ENCODE results near the gene TRAPPC2.
"Not testable (repeated sequence)": the region's sequence is repeated elsewhere in the genome, so short reads cannot be mapped to it uniquely, and the experiment has no call there.

Gene TRAPPC2

GRCh38 chrX:13747836-13748235 lies 13.4 kb upstream of the TRAPPC2 start:
- peak; percentile 39 for DNase-seq (ENCODE audit: low spot score)

- DNase-seq (ENCODE audit: low spot score) = no peak
Measured at GRCh38 chrX:13742397-13743176, 8.2 kb upstream of the TRAPPC2 start.

DNA sequence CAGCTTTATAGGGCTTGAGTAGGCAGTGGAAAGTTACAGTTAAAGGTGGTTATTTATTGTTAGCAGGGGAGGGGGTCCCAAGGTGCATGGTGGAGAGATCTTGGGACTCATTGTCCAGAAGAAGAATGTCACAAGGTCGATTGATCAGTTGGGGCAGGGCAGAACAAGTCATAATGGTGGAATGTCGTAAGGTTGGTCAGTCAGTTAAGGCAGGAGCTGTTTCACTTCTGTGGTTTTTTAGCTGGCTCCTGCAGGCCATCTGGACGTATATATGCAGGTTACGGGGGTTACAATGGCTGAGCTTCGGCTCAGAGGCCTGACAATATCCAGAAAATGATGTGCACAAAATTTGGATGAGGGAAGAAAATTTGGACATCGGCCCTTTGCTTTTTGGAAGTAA lies 7.3 kb upstream of the TRAPPC2 start:
- no peak for DNase-seq (ENCODE audit: low spot score)

DNA sequence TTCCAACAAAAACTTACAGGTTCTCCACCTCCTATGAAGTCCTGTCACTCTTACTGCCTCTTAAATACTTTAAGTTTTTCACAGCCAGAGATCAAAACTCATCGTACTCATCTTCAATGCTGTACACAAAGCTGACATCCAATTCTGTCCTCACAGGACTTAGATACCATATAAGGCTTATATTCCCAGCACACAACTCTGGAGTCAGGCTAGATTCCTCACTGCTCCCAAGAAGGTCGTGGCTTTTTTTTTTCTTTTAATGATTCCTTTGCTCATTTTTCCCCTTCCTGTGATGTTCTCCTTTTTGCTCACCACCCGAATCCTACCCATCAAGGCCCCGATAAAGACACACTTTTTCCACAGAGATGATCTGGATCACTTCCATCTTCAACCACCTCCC lies 914 bp downstream of the TRAPPC2 start:
- no peak for DNase-seq (ENCODE audit: low spot score)

- DNase-seq (ENCODE audit: low spot score) = no peak
Measured at GRCh38 chrX:13732246-13733067, 2.0 kb downstream of the TRAPPC2 start.

DNA sequence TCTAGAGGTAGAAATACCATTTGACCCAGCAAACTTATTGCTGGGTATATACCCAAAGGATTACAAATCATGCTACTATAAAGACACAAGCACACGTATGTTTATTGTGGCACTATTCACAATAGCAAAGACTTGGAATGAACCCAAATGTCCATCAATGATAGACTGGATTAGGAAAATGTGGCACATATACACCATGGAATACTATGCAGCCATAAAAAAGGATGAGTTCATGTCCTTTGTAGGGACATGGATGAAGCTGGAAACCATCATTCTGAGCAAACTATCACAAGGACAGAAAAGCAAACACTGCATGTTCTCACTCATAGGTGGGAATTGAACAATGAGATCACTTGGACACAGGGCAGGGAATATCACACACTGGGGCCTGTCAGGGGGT lies 3.9 kb downstream of the TRAPPC2 start:
- DNase-seq (ENCODE audit: low spot score) = not testable (repeated sequence)

- DNase-seq (ENCODE audit: low spot score) = not testable (repeated sequence)
Measured at GRCh38 chrX:13726583-13726982, 7.8 kb downstream of the TRAPPC2 start.

DNA sequence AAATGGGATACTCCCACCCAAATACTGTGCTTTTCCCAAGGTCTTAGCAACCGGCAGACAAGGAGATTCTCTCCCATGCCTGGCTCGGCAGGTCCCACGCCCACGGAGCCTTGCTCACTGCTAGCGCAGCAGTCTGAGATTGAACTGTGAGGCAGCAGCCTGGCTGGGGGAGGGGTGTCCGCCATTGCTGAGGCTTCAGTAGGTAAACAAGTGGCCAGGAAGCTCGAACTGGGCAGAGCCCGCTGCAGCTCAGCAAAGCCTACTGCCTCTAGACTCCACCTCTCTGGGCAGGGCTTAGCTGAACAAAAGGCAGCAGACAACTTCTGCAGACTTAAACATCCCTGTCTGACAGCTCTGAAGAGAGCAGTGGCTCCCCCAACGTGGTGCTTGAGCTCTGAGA lies 9.5 kb downstream of the TRAPPC2 start:
- not testable (repeated sequence) for DNase-seq (ENCODE audit: low spot score)

DNA sequence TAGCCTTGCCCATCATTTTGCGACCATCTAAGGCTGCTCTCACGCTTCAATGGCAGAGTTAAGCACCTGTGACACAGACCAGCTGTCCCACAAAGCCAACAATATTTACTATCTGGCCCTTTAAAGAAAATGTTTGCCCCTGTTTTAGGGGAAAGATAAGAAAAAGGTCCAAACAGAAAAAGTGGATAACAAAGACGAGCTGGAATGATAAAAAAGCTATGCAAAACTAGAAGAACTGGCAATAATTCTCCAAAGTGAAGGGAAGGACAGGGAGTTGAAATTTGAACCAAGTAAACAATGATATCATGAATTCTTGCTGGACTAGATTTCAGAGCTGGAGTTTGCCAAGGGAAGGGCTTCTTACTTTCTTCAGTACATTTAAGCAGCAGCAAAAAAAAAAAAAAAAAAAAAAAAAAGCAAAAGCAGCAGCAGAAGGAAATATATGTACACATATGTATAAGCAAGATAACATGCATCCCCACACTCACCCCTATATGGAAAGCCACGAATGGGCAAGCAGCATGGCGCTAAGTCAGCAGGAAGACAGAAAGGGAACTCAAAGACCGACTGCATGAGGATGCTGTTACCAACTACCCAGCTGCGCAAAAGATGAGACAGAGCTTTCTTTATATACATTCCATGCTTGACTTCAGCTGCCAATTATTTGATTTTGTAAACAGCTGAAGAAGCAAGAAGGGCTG lies 12.5 kb downstream of the TRAPPC2 start:
- DNase-seq (ENCODE audit: low spot score) = no peak

- DNase-seq (ENCODE audit: low spot score) = no peak
Measured at GRCh38 chrX:13721371-13721770, 13.0 kb downstream of the TRAPPC2 start.

DNA sequence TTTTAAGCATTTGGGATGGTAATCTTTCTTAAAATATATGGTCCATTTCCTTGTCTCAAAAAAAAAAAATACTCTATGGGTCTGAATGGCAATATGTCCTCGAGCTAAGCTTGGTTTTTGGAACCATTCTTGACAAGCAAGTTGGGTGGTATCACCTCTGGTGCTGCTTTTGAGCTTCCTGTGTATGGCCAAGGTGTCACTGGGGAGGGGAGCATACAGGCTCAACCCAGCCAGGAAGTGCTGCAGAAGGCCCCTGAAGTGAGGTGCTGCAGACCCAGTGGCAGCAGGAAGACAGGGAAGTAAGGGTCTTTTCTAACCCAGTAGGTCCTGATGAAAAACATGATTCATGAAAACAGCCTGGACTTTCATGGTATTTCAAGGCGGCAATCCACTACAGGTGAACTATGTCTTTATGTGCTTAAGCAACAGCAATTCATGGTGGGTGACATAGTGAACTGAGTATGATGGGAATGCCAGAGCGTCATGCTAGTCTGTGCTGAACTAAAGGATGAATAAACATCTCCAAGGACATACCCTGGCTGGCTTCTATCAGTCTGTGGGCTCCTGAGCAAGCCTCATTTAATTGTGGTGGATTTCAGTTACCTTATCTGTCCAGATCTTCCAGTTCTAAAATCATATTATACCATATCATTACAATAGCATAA lies 15.1 kb downstream of the TRAPPC2 start:
- no peak for DNase-seq (ENCODE audit: low spot score)

- DNase-seq (ENCODE audit: low spot score) = no peak
Measured at GRCh38 chrX:13717700-13718472, 16.5 kb downstream of the TRAPPC2 start.

DNA sequence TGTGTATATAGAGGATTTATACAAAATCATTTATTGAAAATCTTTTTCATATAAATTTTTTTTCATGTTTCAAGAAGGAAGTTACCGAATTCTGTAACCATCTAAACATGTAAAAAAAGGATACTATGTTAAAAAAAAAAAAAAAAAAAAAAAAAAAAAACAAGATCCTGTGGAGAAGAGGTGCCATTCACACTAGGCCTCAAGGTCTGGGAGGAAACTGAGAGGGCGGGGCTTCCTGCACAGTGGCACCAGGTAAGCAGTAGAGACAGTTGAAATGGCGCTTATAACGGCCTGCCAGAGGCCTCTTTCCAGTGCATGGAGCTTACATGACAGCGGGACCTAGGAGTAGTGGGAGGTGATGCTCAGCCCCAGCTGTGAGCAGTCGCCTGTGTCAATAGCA lies 17.5 kb downstream of the TRAPPC2 start:
- no peak for DNase-seq (ENCODE audit: low spot score)

DNA sequence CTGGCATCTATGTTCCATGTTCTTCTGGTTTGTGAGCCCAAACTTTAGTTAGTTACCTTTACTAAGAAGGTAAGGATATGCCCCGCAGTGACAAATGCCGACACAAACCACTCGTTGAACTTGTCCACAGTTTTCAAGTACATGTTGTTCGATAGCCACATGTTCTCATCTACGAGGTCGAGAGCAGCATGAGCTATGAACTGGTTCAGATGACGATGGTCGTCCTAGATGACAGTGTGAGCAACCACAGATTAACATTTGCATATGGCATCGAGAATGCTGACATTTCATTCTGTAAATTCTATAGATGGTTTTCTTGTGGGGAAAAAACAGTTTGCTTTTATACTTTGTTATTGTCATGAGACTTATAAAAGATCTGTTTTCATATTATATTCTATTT lies 18.0 kb downstream of the TRAPPC2 start:
- no peak for DNase-seq (ENCODE audit: low spot score)

DNA sequence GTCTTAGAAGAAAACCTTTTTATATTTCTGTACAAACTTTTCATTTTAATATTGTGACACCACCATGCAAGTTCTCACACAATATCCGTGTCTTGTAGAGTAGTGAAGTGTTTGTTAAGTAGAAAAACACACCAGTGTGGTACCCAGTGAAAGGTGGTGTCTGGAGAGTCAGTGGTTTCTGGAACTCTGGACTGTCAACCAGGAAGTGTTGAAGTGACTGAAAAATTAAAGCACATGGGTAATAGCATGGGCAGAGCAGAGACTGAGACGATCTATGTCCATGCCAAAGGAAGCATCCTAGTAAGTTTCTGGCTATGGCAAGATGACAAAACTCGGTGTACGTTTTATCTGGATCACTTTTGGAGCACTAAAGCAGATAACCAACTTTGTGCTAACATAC lies 23.3 kb downstream of the TRAPPC2 start:
- DNase-seq (ENCODE audit: low spot score) = no peak

DNA sequence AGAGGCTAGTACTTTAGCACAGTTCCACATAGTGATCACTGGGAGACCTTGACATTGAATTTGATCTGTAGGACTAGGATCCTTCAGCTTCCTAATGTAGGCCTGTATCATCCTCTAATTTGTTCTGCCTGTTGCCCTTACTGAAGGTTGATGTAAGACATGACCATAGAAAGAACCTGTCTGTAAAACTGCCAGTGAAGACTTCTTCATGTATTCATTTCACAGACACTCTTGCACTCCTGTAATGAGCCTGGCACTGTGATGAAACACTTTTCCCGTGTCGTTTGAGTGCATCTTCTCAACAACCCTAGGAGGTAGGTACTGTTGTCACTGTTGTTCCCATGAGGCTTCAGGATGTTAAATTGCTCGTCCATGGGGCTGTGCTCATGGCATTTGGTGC lies 30.8 kb downstream of the TRAPPC2 start:
- no peak for DNase-seq (ENCODE audit: low spot score)

DNA sequence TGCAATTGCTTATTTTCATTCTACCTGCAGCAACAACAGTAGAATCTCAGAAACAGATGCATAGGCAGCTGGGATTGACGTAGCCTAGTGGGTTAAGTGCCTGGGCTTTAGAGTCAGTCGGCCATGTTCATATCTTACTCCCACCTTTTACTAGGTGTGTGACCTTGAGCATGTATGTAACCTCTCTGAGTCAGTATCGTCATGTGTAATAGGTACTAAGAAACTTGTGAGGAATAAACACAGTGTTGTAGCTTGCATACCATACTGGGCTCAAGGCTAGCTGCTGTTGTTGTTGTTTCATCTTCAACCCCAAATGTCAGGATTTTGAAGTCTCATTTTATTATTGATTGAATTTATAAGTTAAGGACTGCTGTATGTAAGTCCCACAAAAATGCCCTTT lies 31.3 kb downstream of the TRAPPC2 start:
- no peak for DNase-seq (ENCODE audit: low spot score)

DNA sequence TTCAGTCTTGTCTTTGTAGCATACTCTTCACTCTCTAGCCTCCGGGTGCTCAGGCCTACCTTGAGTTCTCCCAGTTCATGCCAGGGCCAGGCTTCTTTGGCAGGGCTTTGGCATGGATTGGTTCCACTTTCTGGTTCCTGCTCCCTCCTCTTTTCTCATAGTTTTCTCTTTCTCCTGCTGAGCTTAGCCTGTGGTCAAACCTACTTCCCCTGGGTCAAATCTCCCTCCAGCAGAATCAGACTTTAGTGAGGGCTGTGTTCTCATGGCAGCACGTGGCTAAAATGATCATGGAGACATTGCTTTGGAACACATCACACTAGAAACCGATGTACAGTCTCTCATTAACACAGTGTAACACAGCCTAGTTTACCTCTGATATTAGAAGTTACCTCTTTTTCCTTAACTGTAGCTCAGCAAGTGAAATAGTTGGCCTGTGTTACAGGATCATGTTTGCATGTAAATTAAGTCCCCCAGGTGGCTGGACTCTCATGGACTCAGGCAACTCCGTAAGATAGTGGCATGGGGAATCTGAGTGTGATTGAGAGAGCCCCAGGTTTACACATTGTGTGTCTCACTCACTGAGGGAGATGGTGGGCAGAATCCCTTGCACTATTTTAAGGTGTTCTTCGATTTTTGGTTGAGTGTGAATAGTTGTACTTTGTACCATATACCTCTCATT lies 32.2 kb downstream of the TRAPPC2 start:
- no peak for DNase-seq (ENCODE audit: low spot score)

GRCh38 chrX:13700380-13700779 lies 34.0 kb downstream of the TRAPPC2 start:
- no peak for DNase-seq (ENCODE audit: low spot score)

DNA sequence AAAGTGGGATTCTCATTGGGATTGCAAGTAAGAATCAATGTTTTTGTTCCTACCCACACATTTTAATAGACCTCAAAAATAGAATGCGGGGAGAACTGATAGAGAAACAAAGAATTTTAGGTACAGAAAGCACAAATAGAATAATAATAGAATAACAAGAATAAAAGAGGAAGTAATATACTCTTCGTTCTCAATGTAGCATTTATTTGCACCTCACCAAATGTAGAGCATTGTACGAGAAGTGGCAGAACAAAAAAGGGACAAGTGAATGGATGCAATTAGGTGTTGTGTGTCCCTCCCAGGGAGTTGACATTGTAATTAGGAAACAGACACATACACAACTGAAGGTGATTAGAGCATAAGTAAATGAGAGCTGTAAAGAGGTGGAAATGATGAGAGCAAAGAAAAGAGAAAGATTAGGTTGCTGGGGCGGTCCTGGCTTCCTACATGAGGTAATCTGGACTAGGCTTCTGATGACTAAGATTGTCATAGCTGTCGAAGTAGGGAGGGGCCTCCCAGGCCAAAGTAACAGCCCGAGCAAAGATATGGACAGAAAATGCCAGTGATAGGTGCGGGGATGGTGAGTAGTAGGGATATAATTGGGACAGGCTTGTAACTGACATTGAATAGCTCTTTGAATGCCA lies 35.1 kb downstream of the TRAPPC2 start:
- DNase-seq (ENCODE audit: low spot score) = no peak

Data from SW480 (cell line).